Measurements from ENCODE around the gene DAAM2.

DAAM2 gene

GRCh38 chr6:39907871-39908575 is 115.8 kb downstream of the DAAM2 start:
- no peak for DNase-seq (ENCODE audit: low read depth in 1 of 2, low spot score in 1 of 2)

GRCh38 chr6:39908838-39909583 is 116.8 kb downstream of the DAAM2 start:
- no peak for DNase-seq (ENCODE audit: low read depth in 1 of 2, low spot score in 1 of 2)

- no peak for DNase-seq (ENCODE audit: low read depth in 1 of 2, low spot score in 1 of 2)
Measured at GRCh38 chr6:39909701-39910100, 117.5 kb downstream of the DAAM2 start.

GRCh38 chr6:39910164-39910563 is 118.0 kb downstream of the DAAM2 start:
- DNase-seq (ENCODE audit: low read depth in 1 of 2, low spot score in 1 of 2): no peak

GRCh38 chr6:39910744-39911143 is 118.6 kb downstream of the DAAM2 start:
- no peak for DNase-seq (ENCODE audit: low read depth in 1 of 2, low spot score in 1 of 2)

GRCh38 chr6:39911513-39912125 is 119.4 kb downstream of the DAAM2 start:
- no peak for DNase-seq (ENCODE audit: low read depth in 1 of 2, low spot score in 1 of 2)

- no peak for DNase-seq (ENCODE audit: low read depth in 1 of 2, low spot score in 1 of 2)
Measured at GRCh38 chr6:39912446-39912845, 120.3 kb downstream of the DAAM2 start.

- DNase-seq (ENCODE audit: low read depth in 1 of 2, low spot score in 1 of 2): no peak
Measured at GRCh38 chr6:39913391-39913916, 121.3 kb downstream of the DAAM2 start.

- no peak for DNase-seq (ENCODE audit: low read depth in 1 of 2, low spot score in 1 of 2)
Measured at GRCh38 chr6:39914239-39914638, 122.1 kb downstream of the DAAM2 start.

GRCh38 chr6:39915866-39916265 is 123.7 kb downstream of the DAAM2 start:
- DNase-seq (ENCODE audit: low read depth in 1 of 2, low spot score in 1 of 2): no peak

- no peak for DNase-seq (ENCODE audit: low read depth in 1 of 2, low spot score in 1 of 2)
Measured at GRCh38 chr6:39917329-39917728, 125.2 kb downstream of the DAAM2 start.

- no peak for DNase-seq (ENCODE audit: low read depth in 1 of 2, low spot score in 1 of 2)
Measured at GRCh38 chr6:39917981-39918380, 125.8 kb downstream of the DAAM2 start.

- no peak for DNase-seq (ENCODE audit: low read depth in 1 of 2, low spot score in 1 of 2)
Measured at GRCh38 chr6:39918831-39919230, 126.7 kb downstream of the DAAM2 start.

GRCh38 chr6:39920157-39920556 is 128.0 kb downstream of the DAAM2 start:
- no peak for DNase-seq (ENCODE audit: low read depth in 1 of 2, low spot score in 1 of 2)

- DNase-seq (ENCODE audit: low read depth in 1 of 2, low spot score in 1 of 2): no peak
Measured at GRCh38 chr6:39922821-39923220, 130.6 kb downstream of the DAAM2 start.

- DNase-seq (ENCODE audit: low read depth in 1 of 2, low spot score in 1 of 2): no peak
Measured at GRCh38 chr6:39923394-39923793, 131.2 kb downstream of the DAAM2 start.

GRCh38 chr6:39923861-39924260 is 131.7 kb downstream of the DAAM2 start:
- DNase-seq (ENCODE audit: low read depth in 1 of 2, low spot score in 1 of 2): no peak

- no peak for DNase-seq (ENCODE audit: low read depth in 1 of 2, low spot score in 1 of 2)
Measured at GRCh38 chr6:39924283-39924682, 132.1 kb downstream of the DAAM2 start.

GRCh38 chr6:39925191-39925930 is 133.2 kb downstream of the DAAM2 start:
- DNase-seq (ENCODE audit: low read depth in 1 of 2, low spot score in 1 of 2): no peak

GRCh38 chr6:39925931-39926290 is 133.7 kb downstream of the DAAM2 start:
- DNase-seq (ENCODE audit: low read depth in 1 of 2, low spot score in 1 of 2): no peak

GRCh38 chr6:39926668-39927067 is 134.5 kb downstream of the DAAM2 start:
- no peak for DNase-seq (ENCODE audit: low read depth in 1 of 2, low spot score in 1 of 2)
